Breast epithelium (tissue), 4 donors: ENCODE data around the gene IFNL4. TPM values are rescaled to one million over a fixed set of nuclear protein-coding genes. Genes with fewer than 3 reads are reported as not detected.

Source experiments
- DNase-seq, 2 donors: peaks; one replicate each; pipeline ENCODE4 v3.0.0-alpha.2; 2019; ENCODE audit warnings: low spot score in 2 of 2
- H3K27ac ChIP-seq, 2 donors: fragments of 200-600 bp; sonication (generic) in 1 of 2; one replicate each; pipeline ENCODE4 v1.5.1; 2016 to 2019; ENCODE audit warnings: mild to moderate bottlenecking in 1 of 2
- H3K27me3 ChIP-seq, 2 donors: fragments of 200-600 bp; sonication (generic) in 1 of 2; one replicate each; pipeline versions ENCODE4 v1.5.1 to v1.6.0; 2017 to 2019; ENCODE audit warnings: control low read depth in 1 of 2, mild to moderate bottlenecking in 1 of 2
- H3K36me3 ChIP-seq: fragments of 200-600 bp; one replicate; pipeline ENCODE4 v1.5.1; 2019
- H3K4me1 ChIP-seq, 2 donors: fragments of 200-600 bp; sonication (generic); one replicate each; pipeline ENCODE4 v1.5.1; 2016 to 2019; ENCODE audit warnings: control low read depth in 1 of 2
- H3K4me3 ChIP-seq, 3 donors: fragments of 200-600 bp; sonication (generic); 1 replicate in 2 of 3; 2 replicates in 1 of 3; pipeline ENCODE4 v1.5.1; 2016 to 2019; ENCODE audit warnings: mild to moderate bottlenecking in 3 of 3, moderate library complexity in 2 of 3
- H3K9me3 ChIP-seq, 2 donors: fragments of 200-600 bp; sonication (generic) in 1 of 2; one replicate each; pipeline ENCODE4 v1.5.1; 2016 to 2019; ENCODE audit warnings: control low read depth in 1 of 2
- POLR2A ChIP-seq: fragments of 450-650 bp; IDR thresholded peaks from one replicate; pipeline ENCODE4 v1.6.1; 2016; ENCODE audit warnings: antibody characterized with exemption, mild to moderate bottlenecking, moderate library complexity
- POLR2AphosphoS5 ChIP-seq, 3 donors: sonication (generic); formaldehyde crosslinking; IDR thresholded peaks; one replicate each; pipeline ENCODE4 v1.6.1; 2017; ENCODE audit warnings: antibody characterized with exemption in 3 of 3
- intact Hi-C: fragments of 100-400 bp; cut with DNase I; formaldehyde crosslinking; loops from one replicate; pipeline ENCODE4 v1.15.1; 2023; ENCODE audit warnings: low total_unique reads
- total RNA-seq, 3 donors: library from RNA; depleted of rRNA; stranded (reverse); fragments of >200 nt; gene quantifications; one replicate each; pipeline ENCODE4 v1.1.0, GENCODE V29; 2016
- TF ChIP-seq, protein P1 (sequence below), 3 donors: fragments of 450-650 bp; IDR thresholded peaks; one replicate each; pipeline ENCODE4 v1.5.1; 2016 to 2017; ENCODE audit warnings: antibody characterized with exemption in 3 of 3, mild to moderate bottlenecking in 3 of 3, moderate library complexity in 3 of 3

The IFNL4 gene
- total RNA-seq, 3 donors from 2014 or later = not detected

DNA sequence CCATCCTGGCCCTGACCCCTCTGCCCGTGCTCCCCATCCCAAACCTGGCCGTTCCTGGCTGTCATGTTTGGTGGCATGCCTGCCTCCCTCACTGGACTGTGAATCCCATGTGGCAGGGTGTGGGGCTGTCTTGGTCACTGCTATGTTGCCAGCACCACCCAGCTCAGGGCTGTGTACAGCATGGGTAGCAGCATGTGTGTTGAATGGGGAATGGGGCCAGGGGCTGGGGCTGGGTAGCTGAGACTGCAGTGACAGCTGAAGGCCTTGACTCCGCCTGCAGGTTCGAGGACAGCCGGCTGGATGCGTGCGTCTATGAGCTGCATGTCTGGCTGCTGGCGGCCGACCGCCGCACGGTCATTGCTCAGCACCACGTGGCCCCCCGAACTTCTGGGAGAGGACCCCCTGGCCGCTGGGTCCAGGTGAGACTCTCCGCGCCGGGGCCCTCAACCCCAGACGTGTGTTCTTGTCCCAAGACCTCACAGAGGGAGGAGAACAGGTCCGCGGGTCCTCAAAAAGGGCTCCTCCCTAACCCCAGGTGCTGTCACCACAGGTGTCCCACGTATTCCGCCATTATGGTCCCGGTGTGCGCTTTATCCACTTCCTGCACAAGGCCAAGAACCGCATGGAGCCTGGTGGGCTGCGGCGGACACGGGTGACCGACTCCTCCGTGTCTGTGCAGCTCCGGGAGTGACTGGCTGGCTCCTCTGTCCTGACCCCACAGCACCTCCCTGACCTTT lies 48.4 kb downstream of the IFNL4 start:
- no peak for DNase-seq
- intact Hi-C loops = no loop called here

DNA sequence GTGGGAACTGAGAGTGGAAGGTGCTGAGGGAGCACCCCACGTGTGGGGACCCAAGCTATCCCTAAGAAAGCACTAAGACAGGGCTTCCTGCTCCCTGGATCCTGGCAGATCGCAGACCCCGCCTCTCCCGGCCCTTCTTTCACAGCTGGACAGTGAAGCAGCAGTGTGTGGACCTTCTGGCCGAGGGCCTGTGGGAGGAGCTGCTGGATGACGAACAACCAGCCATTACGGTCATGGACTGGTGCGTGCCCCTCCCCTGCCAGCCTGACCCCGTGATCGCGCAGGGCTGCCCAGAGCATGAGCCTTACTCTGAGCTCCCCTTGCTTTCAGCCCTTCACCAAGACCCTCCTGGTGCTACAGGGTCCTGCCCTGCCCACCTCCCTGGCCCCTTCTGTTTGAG lies 49.6 kb downstream of the IFNL4 start:
- Histone ChIP-seq H3K27ac (no peak overlapping the region), H3K4me1 (no peaks in the 10 kb centered on the region), H3K9me3 (no peaks in the 10 kb centered on the region), H3K4me3 (no peak overlapping the region), H3K36me3 (no peaks in the 10 kb centered on the region), H3K27me3 (peaks cover 0 to 65% of the 10 kb centered on the region in 2 donors)
- TF ChIP-seq, protein P1, sequence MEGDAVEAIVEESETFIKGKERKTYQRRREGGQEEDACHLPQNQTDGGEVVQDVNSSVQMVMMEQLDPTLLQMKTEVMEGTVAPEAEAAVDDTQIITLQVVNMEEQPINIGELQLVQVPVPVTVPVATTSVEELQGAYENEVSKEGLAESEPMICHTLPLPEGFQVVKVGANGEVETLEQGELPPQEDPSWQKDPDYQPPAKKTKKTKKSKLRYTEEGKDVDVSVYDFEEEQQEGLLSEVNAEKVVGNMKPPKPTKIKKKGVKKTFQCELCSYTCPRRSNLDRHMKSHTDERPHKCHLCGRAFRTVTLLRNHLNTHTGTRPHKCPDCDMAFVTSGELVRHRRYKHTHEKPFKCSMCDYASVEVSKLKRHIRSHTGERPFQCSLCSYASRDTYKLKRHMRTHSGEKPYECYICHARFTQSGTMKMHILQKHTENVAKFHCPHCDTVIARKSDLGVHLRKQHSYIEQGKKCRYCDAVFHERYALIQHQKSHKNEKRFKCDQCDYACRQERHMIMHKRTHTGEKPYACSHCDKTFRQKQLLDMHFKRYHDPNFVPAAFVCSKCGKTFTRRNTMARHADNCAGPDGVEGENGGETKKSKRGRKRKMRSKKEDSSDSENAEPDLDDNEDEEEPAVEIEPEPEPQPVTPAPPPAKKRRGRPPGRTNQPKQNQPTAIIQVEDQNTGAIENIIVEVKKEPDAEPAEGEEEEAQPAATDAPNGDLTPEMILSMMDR (IDR thresholded peaks at IDR 0.05) = no peak
- TF ChIP-seq POLR2A (no peak), POLR2AphosphoS5 (IDR thresholded peaks at IDR 0.05) (no peak)
- DNase-seq = no peak
- intact Hi-C loops = no loop called here

More for the DNA sequence above, 48.4 kb downstream of the IFNL4 start:
- TF ChIP-seq POLR2A (no peak), POLR2AphosphoS5 (IDR thresholded peaks at IDR 0.05) (no peak)
- TF ChIP-seq, protein P1 (IDR thresholded peaks at IDR 0.05) = no peak
- Histone ChIP-seq H3K27me3 (peaks cover 0 to 74% of the 10 kb centered on the region in 2 donors), H3K9me3 (no peaks in the 10 kb centered on the region), H3K36me3 (no peaks in the 10 kb centered on the region), H3K4me1 (no peaks in the 10 kb centered on the region), H3K27ac (no peak overlapping the region), H3K4me3 (no peak overlapping the region)

DNA sequence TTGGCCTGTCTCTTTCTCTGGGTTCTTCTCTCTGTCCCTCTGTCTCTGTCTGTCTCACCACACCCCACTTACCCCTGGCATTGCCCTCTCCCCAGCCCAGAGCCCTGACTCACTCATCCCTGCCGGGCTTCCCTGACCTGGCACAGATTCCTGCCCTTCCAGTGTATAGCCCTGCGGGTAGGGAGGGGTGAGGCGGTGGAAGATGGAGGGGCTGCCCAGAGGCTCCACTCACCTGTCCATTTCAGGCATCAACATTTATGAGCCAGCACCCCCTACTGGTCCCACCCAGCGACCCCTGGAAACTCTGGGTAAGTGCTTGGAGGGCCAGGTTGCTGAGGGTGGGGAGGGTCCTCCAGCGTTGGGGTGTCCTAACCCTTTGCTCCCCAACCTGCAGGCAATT lies 50.8 kb downstream of the IFNL4 start:
- Histone ChIP-seq H3K4me1 (no peaks in the 10 kb centered on the region), H3K4me3 (no peak overlapping the region), H3K27me3 (peaks cover 0 to 53% of the 10 kb centered on the region in 2 donors), H3K36me3 (no peaks in the 10 kb centered on the region), H3K27ac (no peak overlapping the region), H3K9me3 (no peaks in the 10 kb centered on the region)
- intact Hi-C loops = no loop called here
- TF ChIP-seq, protein P1 (IDR thresholded peaks at IDR 0.05) = no peak
- TF ChIP-seq POLR2AphosphoS5 (IDR thresholded peaks at IDR 0.05) (no peak), POLR2A (no peak)
- DNase-seq = no peak

DNA sequence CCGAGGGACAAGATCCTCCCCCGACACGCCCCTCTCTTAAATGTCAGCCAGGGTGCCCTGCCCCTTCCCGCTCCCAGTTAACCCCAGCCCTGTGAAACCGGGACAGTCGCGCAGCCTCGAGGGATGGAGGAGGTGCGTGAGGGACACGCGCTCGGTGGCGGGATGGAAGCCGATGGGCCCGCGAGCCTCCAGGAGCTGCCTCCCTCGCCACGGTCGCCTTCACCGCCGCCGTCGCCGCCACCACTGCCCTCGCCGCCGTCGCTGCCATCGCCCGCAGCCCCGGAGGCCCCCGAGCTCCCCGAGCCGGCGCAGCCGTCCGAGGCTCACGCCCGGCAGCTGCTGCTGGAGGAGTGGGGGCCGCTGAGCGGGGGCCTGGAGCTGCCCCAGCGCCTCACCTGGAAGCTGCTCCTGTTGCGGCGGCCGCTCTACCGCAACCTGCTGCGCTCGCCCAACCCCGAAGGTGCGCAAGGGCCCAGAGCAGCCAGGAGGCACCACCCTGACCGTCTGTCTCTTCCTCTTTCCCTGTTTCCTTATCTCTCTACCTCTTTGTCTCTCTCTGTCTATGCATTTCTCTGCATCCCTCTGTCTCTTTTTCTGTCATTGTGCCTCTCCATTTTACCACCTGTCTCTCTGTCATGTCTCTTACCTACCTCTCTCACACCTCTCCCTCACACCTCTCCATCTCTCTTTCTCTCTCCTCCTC lies 51.6 kb downstream of the IFNL4 start, which contains the start of gene NCCRP1:
Gene NCCRP1, plus strand, starts transcription at position 105 of the 703 bp plus-strand sequence. Its CDS starts 19 bp downstream, at position 124.
- peaks cover 0 to 45% of the 10 kb centered on the region in 2 donors for H3K27me3 ChIP-seq
- no peak for DNase-seq
- no peak for TF ChIP-seq POLR2AphosphoS5 (IDR thresholded peaks at IDR 0.05)
- TF ChIP-seq POLR2A = no peak
- TF ChIP-seq, protein P1 (IDR thresholded peaks at IDR 0.05) = no peak
- no peak within 1 kb of the TSS for H3K27ac ChIP-seq
- no peaks in the 10 kb centered on the region for H3K9me3 ChIP-seq
- H3K36me3 ChIP-seq = no peaks in the 10 kb centered on the region
- intact Hi-C loops = no loop called here
- no peaks in the 10 kb centered on the region for H3K4me1 ChIP-seq
- H3K4me3 ChIP-seq = peak within 1 kb of the TSS in 2 of 3 donors; percentile 33 to 50

DNA sequence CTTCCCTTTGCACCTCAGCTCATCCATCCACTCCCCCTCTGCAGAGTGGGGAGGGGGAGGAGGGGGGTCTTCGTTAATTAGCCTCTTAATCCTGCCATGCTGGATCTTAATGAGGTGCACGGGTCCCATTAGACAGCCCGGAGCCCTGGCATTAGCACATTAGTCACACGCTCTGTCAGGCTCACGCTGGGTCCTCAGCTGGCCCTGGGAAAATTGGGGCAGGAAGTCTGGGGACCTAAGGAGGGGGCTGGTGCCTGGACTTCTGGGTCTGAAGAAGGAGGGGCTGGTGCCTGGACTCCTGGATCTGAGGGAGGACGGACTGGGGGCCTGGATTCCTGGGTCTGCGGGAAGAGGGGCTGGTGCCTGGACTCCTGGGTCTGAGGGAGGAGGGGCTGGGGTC lies 52.3 kb downstream of the IFNL4 start:
- Histone ChIP-seq H3K27me3 (peaks cover 0 to 38% of the 10 kb centered on the region in 2 donors), H3K36me3 (no peaks in the 10 kb centered on the region), H3K4me3 (no peak overlapping the region), H3K9me3 (no peaks in the 10 kb centered on the region), H3K4me1 (no peaks in the 10 kb centered on the region), H3K27ac (no peak overlapping the region)
- intact Hi-C loops = no loop called here
- no peak for DNase-seq
- no peak for TF ChIP-seq POLR2AphosphoS5 (IDR thresholded peaks at IDR 0.05)
- TF ChIP-seq, protein P1 (IDR thresholded peaks at IDR 0.05) = no peak
- TF ChIP-seq POLR2A = no peak
